ENCODE results near the gene ARL13B. TPM values are rescaled to one million over a fixed set of nuclear protein-coding genes. Genes with fewer than 3 reads are reported as not detected.
A peak's percentile ranks its signal among the peaks of the same experiment; 100 is the strongest.

The ARL13B gene
- total and polyA plus RNA-seq, 2 of the 13 experiments (the other 11 are each of a cell fraction or from before 2014, with no cell fraction given) = 2.2 to 9.6 TPM

DNA sequence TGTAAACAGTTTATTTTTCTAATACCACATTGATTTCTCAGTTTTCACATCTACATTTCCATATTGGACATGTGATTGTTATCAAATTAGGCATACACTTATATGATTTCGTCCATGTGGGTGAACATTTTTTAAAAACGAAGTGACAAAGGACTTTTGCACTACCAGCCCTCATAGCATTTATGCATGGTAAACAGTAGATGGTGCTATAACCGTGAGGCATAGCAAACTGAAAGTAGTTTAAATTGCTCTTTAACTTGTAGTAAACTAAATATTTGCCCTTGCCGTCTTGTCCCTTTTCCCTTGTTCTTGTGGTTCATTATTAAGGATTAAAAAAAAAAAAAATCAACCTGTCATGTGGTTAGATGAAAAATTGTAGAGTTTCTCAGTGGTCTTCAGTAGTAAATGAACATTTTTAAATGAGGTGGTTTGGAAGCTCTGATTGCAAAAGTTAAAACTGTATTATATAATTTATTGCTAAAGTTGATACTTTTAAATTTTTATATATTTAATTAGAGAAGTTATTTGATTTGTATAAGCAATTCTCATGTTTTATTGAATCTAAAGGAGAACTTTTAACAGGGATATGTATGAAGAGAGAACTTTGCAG, 24.5 kb downstream of the ARL13B start (continued):
- TF ChIP-seq ZNF24 (IDR thresholded peaks at IDR 0.05) = 0 out of 2 replicates have a peak, but pooled peaks have one; percentile 32

DNA sequence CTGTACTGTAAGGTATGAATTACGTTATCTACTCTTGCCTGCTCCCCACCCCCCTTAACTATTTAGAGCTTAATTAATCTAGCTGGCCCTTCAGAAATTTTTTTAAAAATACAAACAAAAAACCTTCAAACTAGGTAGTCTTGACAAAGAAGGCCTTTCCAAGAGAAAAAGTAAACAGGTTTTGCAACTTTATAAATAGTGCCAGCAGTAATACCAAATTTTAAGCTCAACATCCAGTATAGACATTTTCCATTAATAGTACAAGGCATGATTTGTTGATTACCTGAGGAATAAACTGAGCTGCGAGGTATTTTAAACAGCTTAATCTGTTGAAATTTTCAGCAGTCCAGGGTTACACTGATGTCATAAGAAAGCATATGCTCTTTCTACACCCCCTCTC, 28.3 kb downstream of the ARL13B start:
- 96% methylated on average over 2 of the region's 2 CpGs for WGBS (ENCODE audit: low lambda C conversion rate)
- H3K4me2 ChIP-seq (ENCODE audit: low read depth, low read length) = no peak overlapping the region
- H4K20me1 ChIP-seq (ENCODE audit: insufficient read depth, low read length) = no peaks in the 10 kb centered on the region
- intact Hi-C loops (cut with micrococcal nuclease; ENCODE audit: unreplicated experiment) (loop anchor here (10.0 kb wide), 1 partner anchor 237 kb away; no protein-coding TSS in a partner anchor), in situ Hi-C loops (cut with HindIII; ENCODE audit: extremely low pct_ligation_motif_present, low pct_unique_long_range_greater_than_20kb) (loop anchor here (10.0 kb wide), 1 partner anchor 57 kb away; the partner anchor contains the start of genes DHFR2 and NSUN3)
- H3K79me2 ChIP-seq (ENCODE audit: insufficient read depth, low read length) = no peaks in the 10 kb centered on the region
- TF ChIP-seq TBP (CRISPR knock-in tag; IDR thresholded peaks at IDR 0.05) (no peak), ZNF264 (CRISPR knock-in tag; IDR thresholded peaks at IDR 0.05) (no peak), RBM22 (optimal IDR thresholded peaks at IDR 0.05; ENCODE audit: low read length) (no peak), CENPX (CRISPR knock-in tag; IDR thresholded peaks at IDR 0.05) (no peak), ELF4 (CRISPR knock-in tag; IDR thresholded peaks at IDR 0.05; ENCODE audit: borderline replicate concordance) (no peak), MED1 (CRISPR knock-in tag; IDR thresholded peaks at IDR 0.05) (no peak), ZFP36L1 (CRISPR knock-in tag; IDR thresholded peaks at IDR 0.05) (no peak), NR2C2 (CRISPR knock-in tag; IDR thresholded peaks at IDR 0.05; ENCODE audit: borderline replicate concordance) (no peak), ZNF251 (CRISPR knock-in tag; IDR thresholded peaks at IDR 0.05) (no peak), MXI1 (IDR thresholded peaks at IDR 0.05; ENCODE audit: borderline replicate concordance, low read depth, low read length) (no peak), GATAD2A (CRISPR knock-in tag; IDR thresholded peaks at IDR 0.05) (no peak)
- TF ChIP-seq, protein P1, sequence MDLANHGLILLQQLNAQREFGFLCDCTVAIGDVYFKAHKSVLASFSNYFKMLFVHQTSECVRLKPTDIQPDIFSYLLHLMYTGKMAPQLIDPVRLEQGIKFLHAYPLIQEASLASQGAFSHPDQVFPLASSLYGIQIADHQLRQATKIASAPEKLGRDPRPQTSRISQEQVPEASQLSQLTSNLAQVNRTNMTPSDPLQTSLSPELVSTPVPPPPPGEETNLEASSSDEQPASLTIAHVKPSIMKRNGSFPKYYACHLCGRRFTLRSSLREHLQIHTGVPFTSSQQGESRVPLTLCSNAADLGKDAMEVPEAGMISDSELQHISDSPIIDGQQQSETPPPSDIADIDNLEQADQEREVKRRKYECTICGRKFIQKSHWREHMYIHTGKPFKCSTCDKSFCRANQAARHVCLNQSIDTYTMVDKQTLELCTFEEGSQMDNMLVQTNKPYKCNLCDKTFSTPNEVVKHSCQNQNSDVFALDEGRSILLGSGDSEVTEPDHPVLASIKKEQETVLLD (CRISPR knock-in tag; IDR thresholded peaks at IDR 0.05; ENCODE audit: low read depth) = no peak
- TF ChIP-seq, protein P2, sequence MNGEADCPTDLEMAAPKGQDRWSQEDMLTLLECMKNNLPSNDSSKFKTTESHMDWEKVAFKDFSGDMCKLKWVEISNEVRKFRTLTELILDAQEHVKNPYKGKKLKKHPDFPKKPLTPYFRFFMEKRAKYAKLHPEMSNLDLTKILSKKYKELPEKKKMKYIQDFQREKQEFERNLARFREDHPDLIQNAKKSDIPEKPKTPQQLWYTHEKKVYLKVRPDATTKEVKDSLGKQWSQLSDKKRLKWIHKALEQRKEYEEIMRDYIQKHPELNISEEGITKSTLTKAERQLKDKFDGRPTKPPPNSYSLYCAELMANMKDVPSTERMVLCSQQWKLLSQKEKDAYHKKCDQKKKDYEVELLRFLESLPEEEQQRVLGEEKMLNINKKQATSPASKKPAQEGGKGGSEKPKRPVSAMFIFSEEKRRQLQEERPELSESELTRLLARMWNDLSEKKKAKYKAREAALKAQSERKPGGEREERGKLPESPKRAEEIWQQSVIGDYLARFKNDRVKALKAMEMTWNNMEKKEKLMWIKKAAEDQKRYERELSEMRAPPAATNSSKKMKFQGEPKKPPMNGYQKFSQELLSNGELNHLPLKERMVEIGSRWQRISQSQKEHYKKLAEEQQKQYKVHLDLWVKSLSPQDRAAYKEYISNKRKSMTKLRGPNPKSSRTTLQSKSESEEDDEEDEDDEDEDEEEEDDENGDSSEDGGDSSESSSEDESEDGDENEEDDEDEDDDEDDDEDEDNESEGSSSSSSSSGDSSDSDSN (CRISPR knock-in tag; IDR thresholded peaks at IDR 0.05) = no peak
- no peaks in the 10 kb centered on the region for H3K27me3 ChIP-seq (ENCODE audit: control insufficient read depth in 1 of 2, insufficient read depth in 2 of 2, low read length in 2 of 2)
- H3K4me1 ChIP-seq (ENCODE audit: insufficient read depth, low read length) = no peaks in the 10 kb centered on the region
- BruUV-seq (replicated peaks) = no TSS peak
- H3K27ac ChIP-seq (ENCODE audit: extremely low read length, insufficient read depth, low read length) = no peak overlapping the region
- H3K9me3 ChIP-seq (ENCODE audit: low read length) = no peaks in the 10 kb centered on the region
- H3K4me3 ChIP-seq (replicated peaks in 1 of 3; ENCODE audit: insufficient read depth in 1 of 3, low read depth in 2 of 3, low read length in 3 of 3) = no peak overlapping the region
- H3K36me3 ChIP-seq (replicated peaks in 1 of 2; ENCODE audit: control insufficient read depth in 1 of 2, insufficient read depth in 2 of 2, low read length in 2 of 2) = no peaks in the 10 kb centered on the region
- no peak for FAIRE-seq
- H3K9ac ChIP-seq (ENCODE audit: insufficient read depth, low read depth, low read length) = no peak overlapping the region
- H2AFZ ChIP-seq (ENCODE audit: low read length) = no peak overlapping the region
- no peak for ATAC-seq
- CTCF ChIA-PET (ENCODE audit: low intra/inter-chr PET ratio, low total read pairs) = no interaction called here
- POLR2A ChIA-PET = no interaction called here
- DNase-seq (ENCODE audit: low spot score) = no peak
